ENCODE data around the gene DIPK1B.
"Not testable (repeated sequence)": the region's sequence is repeated elsewhere in the genome, so short reads cannot be mapped to it uniquely, and the experiment has no call there.

The DIPK1B gene

GRCh38 chr9:136698635-136699246 lies 13.6 kb upstream of the DIPK1B start:
- DNase-seq (ENCODE audit: low spot score), result no peak

GRCh38 chr9:136700304-136700703 lies 12.1 kb upstream of the DIPK1B start:
- no peak for DNase-seq (ENCODE audit: low spot score)

- no peak for DNase-seq (ENCODE audit: low spot score)
Measured at GRCh38 chr9:136700959-136701667, 11.3 kb upstream of the DIPK1B start.

GRCh38 chr9:136701668-136702053 lies 10.7 kb upstream of the DIPK1B start:
- DNase-seq (ENCODE audit: low spot score), result no peak

GRCh38 chr9:136703276-136703860 lies 9.0 kb upstream of the DIPK1B start:
- DNase-seq (ENCODE audit: low spot score), result no peak

GRCh38 chr9:136704741-136705140 lies 7.6 kb upstream of the DIPK1B start:
- not testable (repeated sequence) for DNase-seq (ENCODE audit: low spot score)

GRCh38 chr9:136705564-136705963 lies 6.8 kb upstream of the DIPK1B start:
- no peak for DNase-seq (ENCODE audit: low spot score)

GRCh38 chr9:136707011-136707410 lies 5.4 kb upstream of the DIPK1B start:
- no peak for DNase-seq (ENCODE audit: low spot score)

GRCh38 chr9:136707849-136708517 lies 4.4 kb upstream of the DIPK1B start:
- no peak for DNase-seq (ENCODE audit: low spot score)

GRCh38 chr9:136709454-136710109 lies 2.8 kb upstream of the DIPK1B start:
- no peak for DNase-seq (ENCODE audit: low spot score)

GRCh38 chr9:136710543-136710942 lies 1.8 kb upstream of the DIPK1B start:
- no peak for DNase-seq (ENCODE audit: low spot score)

- not testable (repeated sequence) for DNase-seq (ENCODE audit: low spot score)
Measured at GRCh38 chr9:136711219-136711648, 1.1 kb upstream of the DIPK1B start.

GRCh38 chr9:136712690-136713544 lies 545 bp downstream of the DIPK1B start:
- DNase-seq (ENCODE audit: low spot score), result no peak

- DNase-seq (ENCODE audit: low spot score), result no peak
Measured at GRCh38 chr9:136713550-136713949, 1.2 kb downstream of the DIPK1B start.

- no peak for DNase-seq (ENCODE audit: low spot score)
Measured at GRCh38 chr9:136714096-136714892, 1.9 kb downstream of the DIPK1B start.

GRCh38 chr9:136714893-136715274 lies 2.5 kb downstream of the DIPK1B start:
- no peak for DNase-seq (ENCODE audit: low spot score)

- DNase-seq (ENCODE audit: low spot score), result no peak
Measured at GRCh38 chr9:136717399-136717798, 5.0 kb downstream of the DIPK1B start.

GRCh38 chr9:136718345-136719194 lies 6.2 kb downstream of the DIPK1B start:
- DNase-seq (ENCODE audit: low spot score), result no peak

GRCh38 chr9:136719195-136719880 lies 7.0 kb downstream of the DIPK1B start:
- DNase-seq (ENCODE audit: low spot score), result no peak
